NCI-H1694 treated with DMSO at 0.1 percent for 48 hours (cell line): ENCODE measurements around the gene LAIR2.
"Not testable (repeated sequence)": the region's sequence is repeated elsewhere in the genome, so short reads cannot be mapped to it uniquely, and the experiment has no call there.

ENCODE experiments used
- DNase-seq: peaks from one replicate; lab custom pipeline; 2025; lab: John Stamatoyannopoulos, UW

The LAIR2 gene

DNA sequence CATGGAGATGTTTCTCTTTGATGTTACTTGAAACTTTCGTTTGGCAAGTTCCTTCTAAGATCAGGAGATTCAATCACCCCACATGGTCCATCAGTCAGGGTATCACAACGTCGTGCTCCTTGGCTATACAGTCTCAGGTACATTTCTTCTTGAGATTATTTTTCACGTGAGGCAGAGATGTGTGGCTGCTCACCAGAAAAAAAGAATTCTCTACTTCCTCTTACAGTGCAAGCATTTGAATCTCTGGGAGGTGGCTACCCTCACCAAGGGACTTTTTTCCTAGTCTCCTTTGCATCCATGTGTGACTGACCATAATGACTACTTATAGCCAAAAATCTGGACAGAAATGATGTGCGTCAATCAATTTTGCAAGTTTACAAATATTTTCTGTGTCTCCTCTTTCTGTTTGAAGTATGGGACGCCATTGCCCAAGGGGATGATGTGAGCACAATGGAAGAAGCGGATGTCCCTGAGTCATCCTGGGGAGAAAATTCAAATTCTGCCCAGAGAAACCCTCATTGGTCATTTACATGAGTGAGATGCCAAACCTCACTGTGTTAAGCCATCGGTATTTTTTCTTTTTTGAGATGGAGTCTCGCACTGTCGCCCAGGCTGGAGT, 8.6 kb upstream of the LAIR2 start:
- no peak for DNase-seq

DNA sequence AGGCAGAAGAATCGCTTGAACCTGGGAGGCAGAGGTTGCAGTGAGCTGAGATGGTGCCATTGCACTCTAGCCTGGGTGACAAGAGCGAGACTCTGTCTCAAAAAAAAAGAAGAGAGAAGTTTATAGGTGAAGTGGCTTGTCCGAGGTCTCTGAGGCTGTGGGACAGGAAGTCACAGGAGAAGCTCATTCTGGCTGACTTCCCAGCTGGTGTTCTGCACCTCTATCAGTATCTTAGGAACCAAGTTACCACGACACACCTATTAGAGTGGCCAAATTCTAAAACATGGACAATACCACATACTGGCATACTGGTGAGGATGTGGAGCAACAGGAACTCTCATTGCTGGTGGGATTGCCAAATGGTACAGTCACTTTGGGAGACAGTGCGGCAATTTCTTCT, 7.3 kb upstream of the LAIR2 start:
- not testable (repeated sequence) for DNase-seq

DNA sequence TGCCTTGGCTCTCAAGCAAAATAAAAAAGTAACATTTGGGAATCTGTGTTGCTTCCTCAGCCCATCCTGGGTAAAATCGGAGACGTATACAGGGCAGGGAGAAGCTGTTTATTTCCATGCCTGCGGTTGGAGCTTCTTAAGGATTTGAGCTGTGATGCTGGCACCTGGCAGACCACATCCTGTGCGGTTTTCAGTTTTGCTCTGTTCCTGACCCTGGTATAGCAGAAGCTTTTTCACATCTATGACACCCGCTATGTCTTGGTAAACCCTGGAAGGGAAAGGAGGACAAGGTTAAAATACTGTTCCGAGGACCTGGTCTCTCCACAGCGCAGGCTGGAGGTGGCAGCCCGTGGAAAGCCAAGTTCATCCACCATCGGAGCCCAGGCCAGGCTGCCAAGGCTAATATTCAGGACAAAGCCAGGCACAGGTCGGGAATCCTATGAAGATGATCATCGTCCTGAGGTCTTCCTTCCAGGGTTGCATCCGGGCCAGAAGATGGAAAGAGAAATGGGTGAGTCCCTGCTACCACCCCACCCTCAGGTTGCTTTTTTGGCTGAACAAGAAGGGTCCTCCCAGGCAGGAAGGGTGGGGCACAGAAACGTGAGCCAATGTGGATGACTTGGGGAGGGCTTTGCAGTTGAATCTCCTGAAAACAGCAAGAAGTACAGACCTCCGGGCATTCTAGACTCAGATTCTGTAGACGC, 4.7 kb upstream of the LAIR2 start:
- DNase-seq: not testable (repeated sequence)

DNA sequence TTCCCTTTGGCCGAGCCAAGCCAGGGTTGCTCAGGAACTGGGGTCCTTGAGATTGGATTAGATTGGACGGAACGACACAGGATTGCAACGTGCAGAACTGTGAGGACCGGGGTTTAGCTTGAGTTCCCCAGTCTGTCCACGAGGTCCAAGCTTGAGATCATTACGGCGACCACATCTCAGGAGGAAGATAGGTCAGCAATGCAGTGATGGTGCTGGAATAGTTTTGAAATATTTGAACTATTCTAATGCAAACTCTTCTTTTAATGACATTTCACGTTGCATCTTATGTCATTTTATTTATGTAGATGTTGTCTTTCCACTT, 4.2 kb upstream of the LAIR2 start:
- not testable (repeated sequence) for DNase-seq

DNA sequence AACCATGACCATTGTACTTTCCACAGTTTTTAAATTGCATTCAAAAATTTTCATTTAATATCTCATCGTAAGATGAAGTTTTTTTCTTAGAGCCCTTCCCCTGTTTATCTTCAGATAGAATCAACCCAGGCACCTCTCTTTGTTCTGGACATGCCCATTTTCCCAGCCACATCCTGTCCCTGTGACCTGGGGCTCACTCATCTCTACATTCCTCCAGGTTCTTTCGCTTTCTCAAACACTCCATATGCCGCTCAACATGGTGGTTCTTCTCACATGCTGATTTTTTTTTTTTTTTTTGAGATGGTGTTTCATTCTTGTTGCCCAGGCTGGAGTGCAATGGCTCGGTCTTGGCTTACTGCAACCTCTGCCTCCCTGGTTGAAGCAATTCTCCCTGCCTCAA, 2.9 kb downstream of the LAIR2 start:
- not testable (repeated sequence) for DNase-seq

DNA sequence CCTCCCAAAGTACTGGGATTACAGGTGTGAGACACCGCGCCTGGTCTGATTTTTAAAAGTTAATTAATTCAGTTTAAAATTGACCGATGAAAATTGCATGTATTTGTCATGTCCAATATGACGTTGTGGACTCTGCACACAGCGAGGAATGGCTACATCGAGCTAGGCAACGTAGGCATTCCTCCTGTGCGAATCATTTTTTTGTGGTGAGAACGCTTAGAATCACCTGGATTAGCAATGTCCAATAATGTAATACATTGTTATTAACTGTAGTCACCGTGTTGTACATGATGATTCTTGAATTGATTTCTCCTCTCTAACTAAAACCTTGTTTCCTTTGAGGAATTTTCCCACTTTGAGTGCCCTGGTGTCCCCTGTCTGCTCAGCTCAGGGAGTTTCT, 3.4 kb downstream of the LAIR2 start:
- no peak for DNase-seq

DNA sequence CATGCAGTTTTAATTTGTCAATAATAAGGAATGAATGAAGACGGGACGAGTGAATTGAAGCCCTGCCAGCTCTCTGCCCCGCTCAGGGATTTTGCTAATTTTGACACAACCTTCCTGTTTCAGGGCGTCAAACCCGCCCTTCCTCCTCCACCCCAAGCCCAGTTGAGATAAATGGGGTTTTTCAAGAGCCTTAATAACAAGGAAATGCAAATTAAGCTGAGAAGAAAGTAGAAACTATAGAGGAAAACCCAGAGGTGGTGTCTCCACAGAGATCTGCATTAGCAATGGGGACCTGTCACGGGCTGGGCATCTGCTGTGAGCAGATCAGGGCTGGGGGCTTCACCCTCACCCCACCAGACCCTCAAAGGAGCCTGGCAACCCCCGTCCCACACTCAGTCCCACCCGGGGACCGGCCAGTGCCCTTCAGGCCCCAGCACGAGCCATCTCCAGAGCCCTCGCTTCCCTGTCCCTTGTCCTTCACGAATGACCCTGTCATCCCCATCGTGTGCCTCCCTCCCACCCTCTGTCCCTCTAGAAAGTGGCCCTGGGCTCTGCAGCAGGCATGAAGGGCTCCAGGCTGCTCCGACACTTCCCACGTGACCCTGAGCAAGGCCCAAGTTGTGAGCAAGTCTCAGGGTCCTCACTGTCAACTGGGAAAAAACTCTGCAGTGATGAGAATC, 4.5 kb downstream of the LAIR2 start:
- DNase-seq: not testable (repeated sequence)

DNA sequence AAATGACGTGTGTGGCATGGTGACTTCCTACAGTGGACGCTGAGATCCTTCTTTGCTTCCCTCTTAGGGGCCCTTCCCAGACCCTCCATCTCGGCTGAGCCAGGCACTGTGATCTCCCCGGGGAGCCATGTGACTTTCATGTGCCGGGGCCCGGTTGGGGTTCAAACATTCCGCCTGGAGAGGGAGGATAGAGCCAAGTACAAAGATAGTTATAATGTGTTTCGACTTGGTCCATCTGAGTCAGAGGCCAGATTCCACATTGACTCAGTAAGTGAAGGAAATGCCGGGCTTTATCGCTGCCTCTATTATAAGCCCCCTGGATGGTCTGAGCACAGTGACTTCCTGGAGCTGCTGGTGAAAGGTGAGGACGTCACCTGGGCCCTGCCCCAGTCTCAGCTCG, 5.2 kb downstream of the LAIR2 start:
- no peak for DNase-seq

DNA sequence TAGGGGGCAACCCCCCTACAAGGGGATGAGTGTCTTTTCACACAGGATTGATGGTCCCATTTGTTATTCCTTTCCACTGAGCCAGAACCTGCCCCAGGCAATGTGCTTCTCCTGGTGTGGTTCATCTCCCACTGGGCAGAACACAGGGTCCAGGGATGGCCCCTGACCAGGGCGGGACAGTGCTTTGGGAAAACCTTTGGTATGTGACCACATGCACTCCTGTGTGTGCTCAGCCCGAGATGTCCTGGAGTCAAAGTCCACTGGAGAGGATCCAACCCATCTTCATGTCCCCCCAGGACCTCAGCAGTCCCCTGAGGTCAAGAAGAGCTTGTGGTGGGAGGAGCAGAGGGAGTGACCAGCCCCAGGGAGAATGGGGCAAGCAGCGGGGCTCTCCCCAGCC, 5.9 kb downstream of the LAIR2 start:
- DNase-seq: not testable (repeated sequence)

DNA sequence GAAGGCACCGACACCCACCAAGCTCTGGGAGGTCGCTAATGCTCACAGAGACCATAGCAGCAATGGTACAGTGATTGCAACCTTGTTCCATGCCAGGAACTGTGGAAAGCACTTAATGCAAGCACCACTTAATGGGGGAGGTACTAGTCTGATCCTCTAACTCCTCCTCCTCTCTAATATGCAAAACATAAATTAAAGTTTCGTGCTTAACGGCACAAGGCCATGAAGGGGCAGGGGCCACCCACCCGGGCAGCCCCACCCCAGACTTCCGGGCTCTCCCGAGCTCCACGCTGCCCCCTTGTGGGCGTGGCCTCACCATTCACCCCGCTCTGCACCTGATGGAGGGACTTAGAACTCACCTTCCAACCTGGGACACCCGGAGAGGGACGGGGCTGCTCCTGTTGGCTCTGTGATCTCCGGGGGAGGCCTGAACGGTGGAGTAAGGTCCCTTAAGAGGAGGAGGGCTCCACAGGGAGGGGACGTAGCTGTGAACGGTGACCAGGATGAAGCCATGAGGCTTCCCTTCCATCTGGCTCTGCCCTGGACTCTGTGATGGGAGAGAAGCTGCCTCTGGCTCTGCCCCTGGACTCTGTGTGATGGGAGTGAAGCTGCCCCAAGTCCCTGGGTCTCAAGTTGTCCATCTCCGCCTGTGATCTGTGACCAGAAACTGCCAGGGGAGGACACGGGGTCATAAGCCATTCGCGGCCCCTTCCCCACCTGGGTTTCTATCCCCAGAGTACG, 6.7 kb downstream of the LAIR2 start:
- DNase-seq: not testable (repeated sequence)

DNA sequence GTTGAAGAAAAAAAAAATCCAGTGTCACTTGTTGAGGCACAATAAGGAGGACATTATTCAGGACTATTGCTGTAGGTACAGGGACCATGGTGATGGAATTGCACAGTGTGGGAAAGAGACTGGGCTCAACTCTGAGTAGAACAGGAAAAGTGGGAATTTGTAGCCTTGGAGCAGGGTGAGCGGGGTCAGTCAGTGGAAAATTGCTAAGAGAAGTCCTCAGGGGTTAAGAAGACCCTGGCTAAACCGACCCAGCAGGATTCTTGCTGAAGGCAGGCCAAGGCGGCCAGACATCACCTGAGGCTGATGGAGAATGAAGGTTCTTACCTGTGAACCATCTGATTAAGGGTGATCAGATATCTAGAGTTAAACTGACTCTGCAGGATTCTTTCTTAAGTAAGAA, 12.5 kb downstream of the LAIR2 start:
- DNase-seq: no peak

DNA sequence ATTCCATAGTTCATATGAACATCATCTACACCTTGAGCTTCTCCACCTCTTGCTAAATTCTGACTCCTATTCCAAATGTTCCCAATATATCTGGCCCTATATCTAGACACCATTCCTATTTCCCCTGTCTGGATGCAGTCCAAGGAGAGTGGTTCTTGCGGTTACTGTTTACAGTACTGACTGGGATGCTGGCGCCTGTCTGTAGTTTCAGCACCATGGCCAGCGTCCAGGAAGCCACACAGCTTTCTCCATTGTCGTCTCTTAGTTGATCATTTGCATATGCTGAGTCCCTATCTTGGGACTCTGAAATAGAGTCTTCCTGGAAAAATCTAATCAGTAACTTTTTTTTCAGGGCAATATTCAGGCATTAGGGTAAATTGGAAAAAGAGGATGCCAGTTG, 14.9 kb downstream of the LAIR2 start:
- no peak for DNase-seq

DNA sequence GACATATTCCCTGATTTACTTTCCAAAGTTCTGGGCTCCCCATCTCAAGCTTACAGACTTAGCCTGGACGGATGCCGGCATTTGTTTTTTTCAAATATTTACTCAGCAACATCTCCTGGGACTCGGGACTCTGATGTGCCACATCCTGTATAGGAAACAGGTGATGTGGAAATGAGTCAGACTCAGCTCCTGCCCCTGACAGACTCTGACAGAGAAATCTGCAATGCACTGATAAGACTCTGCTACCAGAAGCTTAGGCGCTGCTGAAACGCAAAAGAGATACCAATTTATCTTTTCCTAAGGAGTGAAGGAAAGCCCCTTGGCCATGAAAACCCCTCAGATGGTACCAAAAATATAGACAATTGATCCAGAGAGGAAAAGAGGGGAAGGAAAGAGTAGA, 16.2 kb downstream of the LAIR2 start:
- DNase-seq: no peak

DNA sequence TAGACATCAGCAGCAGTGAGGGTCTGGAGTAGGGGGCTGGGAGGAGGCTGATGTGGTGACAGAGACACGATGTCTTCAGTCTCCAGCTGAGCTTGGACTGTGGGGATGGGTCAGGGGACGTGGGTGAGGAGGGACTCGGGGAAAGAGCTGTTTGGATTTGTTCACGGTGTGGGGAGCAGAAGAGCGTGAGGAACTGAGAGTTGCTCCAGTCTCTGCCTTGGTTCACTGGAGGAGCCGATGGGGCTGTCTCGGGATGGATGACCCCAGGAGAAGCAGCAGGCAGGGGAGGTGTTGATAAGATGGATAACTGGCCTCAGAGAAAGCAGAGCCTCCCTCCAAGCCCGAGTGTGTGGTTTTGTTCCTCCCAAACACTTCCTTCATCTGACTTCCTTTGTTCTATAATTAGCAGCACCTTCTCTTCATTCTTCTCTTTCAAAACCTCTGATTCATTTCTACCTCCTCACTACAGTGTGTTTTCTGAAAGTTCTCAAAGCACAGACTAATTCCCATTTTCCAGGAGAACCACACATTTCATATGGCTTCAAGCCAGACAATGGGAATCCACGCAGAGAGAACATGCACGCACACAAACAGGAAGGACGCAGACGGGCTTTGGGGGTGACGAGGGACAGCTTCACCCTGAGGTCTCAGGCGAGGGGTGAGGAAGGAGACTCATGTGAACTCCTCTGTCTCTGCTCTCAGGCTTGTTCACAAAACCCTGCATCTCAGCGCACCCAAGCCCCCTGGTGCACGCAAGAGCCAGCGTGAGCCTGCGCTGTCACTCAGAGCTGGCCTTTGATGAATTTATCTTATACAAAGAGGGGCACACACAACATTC, 18.6 kb downstream of the LAIR2 start:
- DNase-seq: no peak

DNA sequence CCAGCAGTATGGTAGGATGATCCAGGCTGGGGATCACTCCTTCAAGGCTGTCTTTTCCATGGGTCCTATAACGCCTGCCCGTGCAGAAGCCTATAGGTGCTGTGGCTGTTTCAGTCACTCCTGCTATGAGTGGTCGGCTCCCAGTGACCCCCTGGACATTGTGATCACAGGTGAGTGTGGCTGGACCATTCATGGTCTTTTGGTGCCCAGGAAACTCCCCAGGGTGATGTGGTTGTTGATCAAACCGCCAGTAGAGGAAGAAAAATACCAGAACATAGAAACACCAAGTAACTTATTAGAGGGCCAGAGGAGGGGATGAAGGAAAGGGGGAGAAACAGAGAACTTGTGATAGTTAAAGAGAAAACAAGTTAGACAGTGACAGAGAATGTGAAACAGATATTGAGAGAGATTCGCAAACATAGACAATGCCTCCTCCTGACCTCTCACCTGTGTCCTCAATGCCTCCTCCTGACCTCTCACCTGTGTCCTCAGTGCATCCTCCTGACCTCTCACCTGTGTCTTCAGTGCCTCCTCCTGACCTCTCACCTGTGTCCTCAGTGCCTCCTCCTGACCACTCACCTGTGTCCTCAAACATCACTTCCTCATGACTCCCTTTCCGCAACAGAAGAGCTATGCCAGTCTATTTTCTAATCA, 19.4 kb downstream of the LAIR2 start:
- no peak for DNase-seq

DNA sequence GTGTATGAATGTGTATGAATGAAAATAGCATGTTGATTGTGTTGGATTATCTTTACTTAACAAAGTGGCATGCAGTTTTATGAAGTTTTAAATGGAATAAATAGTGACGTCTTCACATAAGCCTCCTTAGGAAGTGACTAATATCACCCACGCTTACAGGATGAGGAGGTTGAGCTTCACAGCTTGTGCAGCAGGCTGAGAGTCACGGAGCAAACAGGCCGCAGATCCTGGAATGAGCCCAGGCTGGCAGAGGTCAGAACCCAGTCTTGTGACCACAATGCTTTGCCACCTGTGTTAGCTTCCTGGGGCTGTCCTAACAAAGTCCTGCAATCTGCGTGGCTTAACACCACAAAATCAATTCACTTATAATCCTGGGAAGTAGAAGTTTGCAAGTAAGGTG, 20.8 kb downstream of the LAIR2 start:
- DNase-seq: no peak

DNA sequence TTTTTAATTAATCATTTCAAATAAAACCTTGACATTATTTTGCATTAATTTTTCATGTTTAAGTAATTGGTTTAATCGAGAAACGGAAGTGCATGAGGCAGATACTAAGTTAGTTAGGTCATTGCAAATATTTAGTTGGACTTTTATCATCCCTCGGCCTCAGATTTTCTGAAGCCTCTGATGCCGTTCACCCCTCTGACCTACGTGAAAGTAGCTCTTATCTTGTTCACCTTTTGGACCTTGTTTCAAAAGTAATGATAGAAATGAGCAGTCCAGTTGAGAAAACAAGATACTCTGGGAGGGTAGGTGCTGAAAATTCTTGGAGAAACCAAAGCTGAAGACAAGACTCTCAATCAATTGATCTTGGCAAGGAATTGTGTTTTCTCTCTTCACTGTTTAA, 23.0 kb downstream of the LAIR2 start:
- DNase-seq: no peak

DNA sequence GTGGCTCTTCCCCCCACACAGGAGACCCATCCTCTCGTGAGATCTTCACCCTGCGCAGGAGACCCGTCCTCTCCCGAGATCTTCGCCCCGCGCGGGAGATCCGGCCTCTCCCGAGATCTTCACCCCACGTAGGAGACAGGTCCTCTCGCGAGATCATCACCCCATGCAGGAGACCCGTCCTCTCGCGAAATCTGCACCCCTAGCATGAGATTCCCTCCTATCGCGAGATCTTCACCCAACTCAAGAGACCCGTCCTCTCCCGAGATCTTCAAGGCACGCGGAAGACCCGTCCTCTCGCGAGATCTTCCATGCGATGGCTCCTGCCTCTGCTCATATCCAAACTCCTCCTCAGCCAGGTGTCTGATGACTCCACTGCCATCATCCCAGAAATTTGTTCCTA, 24.3 kb downstream of the LAIR2 start:
- no peak for DNase-seq

DNA sequence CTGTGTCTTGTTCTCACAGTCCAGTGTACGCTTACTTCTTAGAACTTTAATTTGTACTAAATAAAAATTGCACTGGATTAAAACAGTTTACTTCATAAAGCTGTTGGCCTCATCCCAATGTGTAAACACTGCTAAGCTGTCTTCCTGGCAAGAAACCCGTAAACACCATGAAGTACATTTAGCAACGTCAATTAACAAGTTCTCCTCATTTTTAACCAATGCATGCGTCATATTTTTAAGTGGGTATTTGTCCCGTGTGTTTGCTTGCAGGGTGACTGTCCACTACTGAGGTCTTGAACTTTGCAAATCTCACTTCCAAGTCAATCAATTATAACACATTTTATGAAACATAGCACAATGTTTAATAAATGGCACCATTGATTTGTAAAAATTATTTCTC, 28.2 kb downstream of the LAIR2 start:
- DNase-seq: no peak

DNA sequence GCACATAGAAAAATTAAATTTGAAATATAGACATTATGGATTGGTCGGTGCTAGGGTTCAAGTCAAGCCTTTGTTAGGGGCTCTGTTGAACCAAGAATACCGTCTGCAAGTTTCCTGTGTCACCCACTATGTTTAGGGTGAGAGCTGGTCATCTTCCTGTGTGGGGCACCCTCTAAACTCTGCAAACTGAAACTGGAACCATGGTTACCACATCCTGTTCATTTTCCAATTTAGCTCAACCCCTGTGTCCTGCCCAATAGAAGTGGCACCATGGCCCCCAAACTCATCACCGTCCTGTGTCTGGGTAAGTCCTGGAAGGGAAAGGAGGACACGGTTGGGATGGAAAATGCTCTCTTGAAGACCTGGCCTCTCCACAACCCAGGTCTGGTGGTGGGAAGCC, 29.9 kb downstream of the LAIR2 start:
- no peak for DNase-seq

DNA sequence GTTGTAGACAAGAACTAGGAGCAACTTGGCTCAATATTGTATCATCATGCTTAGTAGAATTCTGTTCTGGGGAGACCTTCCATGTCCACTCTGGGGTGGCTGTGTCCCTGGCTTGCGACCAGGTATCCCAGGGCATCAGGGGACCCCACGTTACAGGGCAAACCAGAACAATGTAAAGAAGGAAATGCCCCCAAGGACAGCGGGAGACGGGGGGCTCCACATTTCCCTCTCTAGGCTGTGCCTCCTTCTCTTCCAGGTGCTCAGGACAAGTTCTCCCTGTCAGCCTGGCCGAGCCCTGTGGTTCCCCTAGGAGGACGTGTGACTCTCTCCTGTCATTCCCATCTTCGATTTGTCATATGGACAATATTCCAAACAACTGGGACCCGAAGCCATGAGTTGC, 30.8 kb downstream of the LAIR2 start:
- DNase-seq: no peak

DNA sequence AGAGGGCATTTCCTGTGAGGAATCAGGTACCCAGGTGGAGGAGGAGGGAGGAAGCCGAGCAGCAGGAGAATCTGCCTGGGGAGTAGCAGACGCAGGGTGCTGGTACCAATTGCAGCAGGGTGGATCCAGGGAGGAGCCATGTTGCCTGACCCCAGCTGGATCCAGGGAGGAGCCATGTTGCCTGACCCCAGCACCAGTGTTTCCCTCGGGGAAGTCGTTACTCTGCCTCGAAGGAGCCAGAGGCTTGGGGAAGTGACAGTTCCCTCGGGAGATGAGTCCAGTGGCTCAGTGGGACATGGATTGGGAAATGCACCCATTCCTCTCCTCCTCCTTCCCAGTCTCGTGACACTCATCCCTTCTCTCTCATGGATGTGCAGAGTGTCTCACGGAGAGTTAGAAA, 31.5 kb downstream of the LAIR2 start:
- no peak for DNase-seq
